HG03469 (cell line): ENCODE data around the gene DNAH1.

Experiments
- ATAC-seq: cut with Tn5 transposase; IDR thresholded peaks from one replicate; pipeline ENCODE4 v1.9.1; 2021; ENCODE audit warnings: mild to moderate bottlenecking, moderate library complexity, moderate number of reproducible peaks; ENCODE audit not compliant: unreplicated experiment

Gene DNAH1

DNA sequence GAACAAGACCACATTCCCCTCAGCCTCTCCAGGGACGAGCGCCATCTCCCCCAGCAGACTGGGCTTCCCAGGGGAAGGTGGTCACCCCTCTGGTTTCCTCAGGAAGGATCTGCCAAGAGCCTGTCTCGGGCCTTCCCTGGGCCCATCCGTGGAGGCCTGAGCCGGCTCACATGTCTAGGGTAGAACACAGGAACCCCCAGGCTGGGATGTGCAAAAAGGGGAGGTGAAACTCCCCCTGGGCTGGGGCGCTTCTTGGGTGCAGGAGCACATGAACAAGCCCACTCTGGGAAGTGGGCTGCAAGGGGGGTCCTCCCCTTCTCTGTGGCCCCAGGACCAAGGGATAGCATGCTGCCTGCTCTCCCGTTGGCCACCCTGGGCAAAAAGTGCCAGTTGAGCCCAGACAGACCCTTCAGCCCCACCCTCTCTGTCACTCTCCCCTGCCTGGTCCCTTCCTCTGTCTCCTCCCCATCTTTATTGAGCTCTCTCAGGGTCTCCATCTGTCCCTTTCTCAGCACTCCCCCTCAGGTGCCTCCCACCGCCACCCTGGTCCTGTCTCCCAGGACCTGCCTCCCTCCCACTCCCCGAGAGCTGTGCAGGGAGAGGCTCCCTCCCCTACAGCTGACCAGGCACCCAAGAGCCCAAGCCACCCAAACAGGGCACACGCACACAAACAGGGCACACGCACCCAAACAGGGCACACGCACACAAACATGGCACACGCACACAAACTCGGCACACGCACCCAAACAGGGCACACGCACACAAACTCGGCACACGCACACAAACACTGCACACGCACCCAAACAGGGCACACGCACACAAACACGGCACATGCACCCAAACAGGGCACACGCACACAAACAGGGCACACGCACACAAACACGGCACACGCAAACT is 127.9 kb downstream of the DNAH1 start:
- ATAC-seq, result no peak

GRCh38 chr3:52444860-52445793 is 129.0 kb downstream of the DNAH1 start, which contains the start of gene SEMA3G:
TSS of gene SEMA3G (minus strand) at chr3:52445103. CDS start at chr3:52445027, 76 bp downstream.
- ATAC-seq, result no peak

DNA sequence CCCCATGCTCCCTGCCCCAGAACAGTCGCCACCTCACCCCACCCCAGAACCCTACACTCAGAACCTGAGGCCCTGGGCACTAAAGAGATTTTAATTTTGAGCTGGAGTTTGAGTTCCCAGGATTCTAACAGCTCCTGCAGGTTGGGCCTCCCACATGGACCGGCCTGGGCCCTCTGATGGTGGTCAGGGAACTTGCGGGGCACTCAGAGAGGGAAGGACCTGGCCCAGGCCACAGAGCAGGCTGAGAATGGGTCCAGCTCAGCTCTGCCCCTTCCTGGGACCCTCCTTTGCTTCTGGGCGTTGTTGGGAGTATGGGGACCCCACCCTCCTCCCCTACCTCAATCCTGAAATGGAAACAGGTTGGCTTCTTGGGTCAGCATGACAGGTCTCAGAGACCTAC is 129.9 kb downstream of the DNAH1 start:
- no peak for ATAC-seq

DNA sequence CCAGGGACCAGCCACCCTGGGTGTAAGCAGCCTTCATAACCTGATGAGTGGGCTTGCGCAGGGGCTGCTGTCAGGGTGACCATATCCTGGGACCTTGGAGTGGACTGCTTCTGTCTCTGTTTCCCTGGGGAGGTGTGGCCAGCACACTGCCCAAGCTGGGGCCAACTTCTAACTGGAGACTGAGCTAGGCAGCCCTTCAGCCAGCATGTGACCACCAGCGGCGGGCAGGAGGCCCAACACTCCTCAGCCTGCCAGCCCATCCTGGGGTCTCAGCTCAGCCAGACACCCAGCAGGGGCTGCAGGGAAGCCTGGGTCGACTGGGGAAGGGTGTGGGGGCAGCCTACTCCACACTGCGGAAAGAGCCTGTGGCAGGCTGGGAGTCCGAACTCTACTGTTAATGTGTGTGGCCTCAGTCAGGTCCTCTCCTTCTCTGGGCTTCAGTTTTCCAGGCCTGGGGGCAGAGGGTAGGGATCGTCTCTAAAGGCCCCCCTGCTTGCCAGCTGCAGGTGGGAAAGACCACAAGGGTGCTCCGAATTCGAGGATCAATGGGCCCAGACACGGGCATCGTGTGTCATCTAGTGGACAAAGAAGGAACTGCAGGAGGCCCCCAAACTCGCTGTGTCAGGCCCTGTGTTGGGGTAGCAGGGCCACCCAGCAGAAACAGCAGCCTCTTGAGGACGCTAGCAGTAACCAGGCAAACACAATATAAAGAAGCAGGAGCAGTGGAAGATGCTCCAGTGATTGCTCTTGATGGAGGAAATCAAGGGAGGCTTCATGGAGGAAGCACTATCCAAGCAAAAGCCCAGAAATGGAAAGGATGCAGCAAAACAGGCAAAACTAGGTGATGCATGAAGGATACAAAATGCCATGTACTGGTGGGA is 130.8 kb downstream of the DNAH1 start:
- no peak for ATAC-seq

- ATAC-seq, result no peak
Observed at GRCh38 chr3:52447512-52448355, 131.6 kb downstream of the DNAH1 start.
